Mesendoderm (in vitro differentiated cells): Measurements from ENCODE around the gene DNAJC15.
"Not testable (repeated sequence)": the region's sequence is repeated elsewhere in the genome, so short reads cannot be mapped to it uniquely, and the experiment has no call there.

Experiments used
- DNase-seq: peaks from one replicate; pipeline ENCODE4 v3.0.0; 2013
- H2AK5ac ChIP-seq: 2 replicates; pipeline ENCODE4 v1.6.1; 2013; ENCODE audit warnings: low read length, inconsistent platforms
- H2BK120ac ChIP-seq: 2 replicates; pipeline ENCODE4 v1.6.1; 2013; ENCODE audit warnings: low read depth, mild to moderate bottlenecking, low read length, moderate library complexity, mixed read lengths
- H2BK15ac ChIP-seq: replicated peaks from 2 replicates; pipeline ENCODE4 v1.6.1; 2013; ENCODE audit warnings: low read depth, mild to moderate bottlenecking, moderate library complexity
- H2BK5ac ChIP-seq: 2 replicates; pipeline ENCODE4 v1.6.1; 2013; ENCODE audit warnings: low read length, inconsistent platforms
- H3K18ac ChIP-seq: 2 replicates; pipeline ENCODE4 v1.6.1; 2013; ENCODE audit warnings: mild to moderate bottlenecking, low read length, mixed read lengths
- H3K23ac ChIP-seq: one replicate; pipeline ENCODE4 v1.6.1; 2013; ENCODE audit warnings: low read length
- H3K27ac ChIP-seq: 2 replicates; pipeline ENCODE4 v1.5.1; 2013; ENCODE audit warnings: low read depth, mild to moderate bottlenecking, inconsistent platforms, low read length, moderate library complexity
- H3K27me3 ChIP-seq: 2 replicates; pipeline ENCODE4 v1.6.1; 2013; ENCODE audit warnings: low read length, control low read depth, mild to moderate bottlenecking, inconsistent platforms; ENCODE audit not compliant: insufficient read depth, poor library complexity
- H3K36me3 ChIP-seq: 2 replicates; pipeline ENCODE4 v1.6.1; 2013; ENCODE audit warnings: low read length, inconsistent platforms; ENCODE audit not compliant: control insufficient read depth, insufficient read depth
- H3K4ac ChIP-seq: one replicate; pipeline ENCODE4 v1.6.1; 2013; ENCODE audit warnings: low read depth, mild to moderate bottlenecking, low read length, moderate library complexity
- H3K4me1 ChIP-seq: 2 replicates; pipeline ENCODE4 v1.6.1; 2013; ENCODE audit warnings: low read depth, low read length, inconsistent platforms; ENCODE audit not compliant: control insufficient read depth
- H3K4me2 ChIP-seq: 2 replicates; pipeline ENCODE4 v1.6.1; 2013; ENCODE audit warnings: low read length
- H3K4me3 ChIP-seq: 2 replicates; pipeline ENCODE4 v1.5.1; 2013; ENCODE audit warnings: mild to moderate bottlenecking, low read length
- H3K56ac ChIP-seq: one replicate; pipeline ENCODE4 v1.6.1; 2013; ENCODE audit warnings: low read length
- H3K79me1 ChIP-seq: 2 replicates; pipeline ENCODE4 v1.6.1; 2013; ENCODE audit warnings: low read length, inconsistent platforms
- H3K79me2 ChIP-seq: 2 replicates; pipeline ENCODE4 v1.6.1; 2013; ENCODE audit warnings: mild to moderate bottlenecking, low read length; ENCODE audit not compliant: control insufficient read depth, insufficient read depth
- H3K9ac ChIP-seq: 2 replicates; pipeline ENCODE4 v1.6.1; 2013; ENCODE audit warnings: low read length, inconsistent platforms
- H4K5ac ChIP-seq: one replicate; pipeline ENCODE4 v1.6.1; 2013; ENCODE audit warnings: low read length
- H4K8ac ChIP-seq: one replicate; pipeline ENCODE4 v1.6.1; 2013; ENCODE audit warnings: low read depth, mild to moderate bottlenecking, control low read depth, low read length, moderate library complexity
- WGBS: extraction: QIAGEN DNeasy Blood & Tissue Kit; methylation state at CpG from one replicate; pipeline ENCODE4 v1.1.7; 2013; ENCODE audit warnings: low lambda C conversion rate, missing lambda C conversion rate; ENCODE audit not compliant: insufficient coverage; ENCODE audit errors: extremely low coverage; 5-methylcytosine and 5-hydroxymethylcytosine counted together

DNAJC15 gene

GRCh38 chr13:42984691-42985090 is 38.7 kb upstream of the DNAJC15 start:
- DNase-seq = no peak
- Histone ChIP-seq H2BK15ac (no peak overlapping the region), H3K27me3 (no peaks in the 10 kb centered on the region), H4K8ac (no peak overlapping the region), H3K56ac (no peak overlapping the region), H3K23ac (no peak overlapping the region), H2BK120ac (no peak overlapping the region), H4K5ac (no peak overlapping the region), H3K18ac (no peak overlapping the region), H3K79me1 (no peaks in the 10 kb centered on the region), H3K4me2 (no peak overlapping the region), H3K79me2 (no peaks in the 10 kb centered on the region), H2AK5ac (peak overlapping the region; percentile 13), H3K9ac (no peak overlapping the region), H3K4me1 (peaks cover 6% of the 10 kb centered on the region), H2BK5ac (no peak overlapping the region), H3K4ac (no peak overlapping the region), H3K4me3 (no peak overlapping the region), H3K27ac (no peak overlapping the region), H3K36me3 (no peaks in the 10 kb centered on the region)
- no CpG with 5 or more reads among the region's 1 CpG for WGBS

GRCh38 chr13:42985312-42986175 is 37.8 kb upstream of the DNAJC15 start:
- H3K4ac ChIP-seq = no peak overlapping the region
- no peak overlapping the region for H2BK120ac ChIP-seq
- no peaks in the 10 kb centered on the region for H3K27me3 ChIP-seq
- no peak overlapping the region for H3K23ac ChIP-seq
- H3K79me2 ChIP-seq = no peaks in the 10 kb centered on the region
- H2BK15ac ChIP-seq = peak overlapping the region; percentile 2
- H3K79me1 ChIP-seq = no peaks in the 10 kb centered on the region
- no peak overlapping the region for H2AK5ac ChIP-seq
- no peak overlapping the region for H3K9ac ChIP-seq
- no peaks in the 10 kb centered on the region for H3K36me3 ChIP-seq
- H2BK5ac ChIP-seq = no peak overlapping the region
- H3K4me3 ChIP-seq = no peak overlapping the region
- no peak overlapping the region for H3K4me2 ChIP-seq
- H3K4me1 ChIP-seq = peaks cover 6% of the 10 kb centered on the region
- no peak overlapping the region for H3K27ac ChIP-seq
- H4K5ac ChIP-seq = no peak overlapping the region
- peak overlapping the region; percentile 80 for H3K18ac ChIP-seq
- no peak overlapping the region for H4K8ac ChIP-seq
- no CpG with 5 or more reads among the region's 8 CpGs for WGBS
- DNase-seq = no peak
- no peak overlapping the region for H3K56ac ChIP-seq

GRCh38 chr13:42986176-42986574 is 37.2 kb upstream of the DNAJC15 start:
- no peak overlapping the region for H3K4me2 ChIP-seq
- WGBS = no CpG with 5 or more reads among the region's 7 CpGs
- peak overlapping the region; percentile 80 for H3K18ac ChIP-seq
- no peak overlapping the region for H3K27ac ChIP-seq
- no peaks in the 10 kb centered on the region for H3K27me3 ChIP-seq
- H3K4ac ChIP-seq = no peak overlapping the region
- no peak overlapping the region for H3K9ac ChIP-seq
- H3K79me2 ChIP-seq = no peaks in the 10 kb centered on the region
- no peak overlapping the region for H2BK5ac ChIP-seq
- no peak for DNase-seq
- no peak overlapping the region for H3K56ac ChIP-seq
- H4K5ac ChIP-seq = no peak overlapping the region
- H2AK5ac ChIP-seq = no peak overlapping the region
- H2BK15ac ChIP-seq = peak overlapping the region; percentile 2
- no peaks in the 10 kb centered on the region for H3K79me1 ChIP-seq
- H4K8ac ChIP-seq = no peak overlapping the region
- no peak overlapping the region for H3K23ac ChIP-seq
- peaks cover 8% of the 10 kb centered on the region for H3K4me1 ChIP-seq
- H3K36me3 ChIP-seq = no peaks in the 10 kb centered on the region
- H2BK120ac ChIP-seq = no peak overlapping the region
- no peak overlapping the region for H3K4me3 ChIP-seq

GRCh38 chr13:42990291-42991232 is 32.8 kb upstream of the DNAJC15 start:
- Histone ChIP-seq H3K4ac (no peak overlapping the region), H3K36me3 (no peaks in the 10 kb centered on the region), H4K5ac (no peak overlapping the region), H2AK5ac (peak overlapping the region; percentile 76), H3K18ac (no peak overlapping the region), H3K23ac (no peak overlapping the region), H3K79me2 (no peaks in the 10 kb centered on the region), H3K56ac (peak overlapping the region; percentile 63), H3K4me3 (no peak overlapping the region), H3K4me2 (no peak overlapping the region), H2BK15ac (peak overlapping the region; percentile 74), H3K4me1 (peaks cover 6% of the 10 kb centered on the region), H3K9ac (peak overlapping the region; percentile 37), H3K79me1 (no peaks in the 10 kb centered on the region), H2BK120ac (no peak overlapping the region), H3K27ac (no peak overlapping the region), H4K8ac (no peak overlapping the region), H2BK5ac (no peak overlapping the region), H3K27me3 (no peaks in the 10 kb centered on the region)
- DNase-seq = no peak
- WGBS = no CpG with 5 or more reads among the region's 10 CpGs

GRCh38 chr13:42991233-42991897 is 32.0 kb upstream of the DNAJC15 start:
- H3K4ac ChIP-seq, H3K79me2 ChIP-seq, H3K23ac ChIP-seq, H3K4me3 ChIP-seq, H3K27me3 ChIP-seq, H2AK5ac ChIP-seq, H2BK5ac ChIP-seq, H3K79me1 ChIP-seq, H4K5ac ChIP-seq, DNase-seq, H3K4me1 ChIP-seq, H3K36me3 ChIP-seq: not testable (repeated sequence)
- Histone ChIP-seq H2BK15ac (peak overlapping the region; percentile 99), H3K9ac (peak overlapping the region; percentile 80), H3K4me2 (peak overlapping the region; percentile 66), H3K18ac (peak overlapping the region; percentile 100), H3K56ac (peak overlapping the region; percentile 85), H3K27ac (peak overlapping the region; percentile 97), H4K8ac (peak overlapping the region; percentile 7), H2BK120ac (peak overlapping the region; percentile 100)
- no CpG with 5 or more reads among the region's 15 CpGs for WGBS
